H9 (cell line): Measurements from ENCODE around the gene RHOXF2B. TPM values are rescaled to one million over a fixed set of nuclear protein-coding genes. Genes with fewer than 3 reads are reported as not detected.
"Not testable (repeated sequence)": the region's sequence is repeated elsewhere in the genome, so short reads cannot be mapped to it uniquely, and the experiment has no call there.

ENCODE experiments used
- DNase-seq: peaks from one replicate; pipeline ENCODE4 v3.0.0-alpha.2; 2017
- H2AFZ ChIP-seq: one replicate; pipeline ENCODE4 v1.6.1; 2013; ENCODE audit warnings: mild to moderate bottlenecking, low read length, control low read depth, moderate library complexity
- H2AK5ac ChIP-seq: 2 replicates; pipeline ENCODE4 v1.6.1; 2013; ENCODE audit warnings: low read length, control low read depth, mixed read lengths; ENCODE audit not compliant: insufficient read length
- H2BK120ac ChIP-seq: one replicate; pipeline ENCODE4 v1.6.1; 2013; ENCODE audit warnings: low read depth, mild to moderate bottlenecking, low read length, control low read depth, inconsistent platforms; ENCODE audit not compliant: poor library complexity, severe bottlenecking
- H2BK12ac ChIP-seq: 2 replicates; pipeline ENCODE4 v1.6.1; 2013; ENCODE audit warnings: low read length, control low read depth, mixed read lengths, low read depth; ENCODE audit not compliant: insufficient read length
- H2BK15ac ChIP-seq: 2 replicates; pipeline ENCODE4 v1.6.1; 2013; ENCODE audit warnings: low read depth, low read length, control low read depth
- H2BK20ac ChIP-seq: one replicate; pipeline ENCODE4 v1.6.1; 2013; ENCODE audit warnings: low read depth, mild to moderate bottlenecking, low read length, control low read depth, inconsistent platforms; ENCODE audit not compliant: poor library complexity, severe bottlenecking
- H2BK5ac ChIP-seq: 2 replicates; pipeline ENCODE4 v1.6.1; 2013; ENCODE audit warnings: low read length, control low read depth, mixed read lengths; ENCODE audit not compliant: insufficient read length
- H3K14ac ChIP-seq: 2 replicates; pipeline ENCODE4 v1.6.1; 2013; ENCODE audit warnings: low read length, control low read depth; ENCODE audit not compliant: insufficient read depth
- H3K18ac ChIP-seq: 2 replicates; pipeline ENCODE4 v1.6.1; 2013; ENCODE audit warnings: low read depth, mild to moderate bottlenecking, mixed read lengths, low read length, control low read depth; ENCODE audit not compliant: insufficient read length
- H3K23ac ChIP-seq: 2 replicates; pipeline ENCODE4 v1.6.1; 2013; ENCODE audit warnings: low read length, control low read depth, mixed read lengths, low read depth; ENCODE audit not compliant: insufficient read length
- H3K23me2 ChIP-seq: 2 replicates; pipeline ENCODE4 v1.6.1; 2013; ENCODE audit warnings: low read depth, mild to moderate bottlenecking, mixed read lengths, low read length, control low read depth; ENCODE audit not compliant: insufficient read length, poor library complexity, severe bottlenecking
- H3K27ac ChIP-seq: 2 replicates; pipeline ENCODE4 v1.5.1; 2013; ENCODE audit warnings: low read length, control low read depth, mixed read lengths, low read depth; ENCODE audit not compliant: insufficient read length
- H3K27me3 ChIP-seq: 2 replicates; pipeline ENCODE4 v1.6.1; 2013; ENCODE audit warnings: low read length, control low read depth, inconsistent platforms; ENCODE audit not compliant: insufficient read depth
- H3K4ac ChIP-seq: 2 replicates; pipeline ENCODE4 v1.6.1; 2013; ENCODE audit warnings: low read depth, mild to moderate bottlenecking, control low read depth, inconsistent platforms, low read length, moderate library complexity
- H3K4me1 ChIP-seq: 2 replicates; pipeline ENCODE4 v1.6.1; 2013; ENCODE audit warnings: low read length, control low read depth, inconsistent platforms; ENCODE audit not compliant: insufficient read depth
- H3K4me2 ChIP-seq: 2 replicates; pipeline ENCODE4 v1.6.1; 2013; ENCODE audit warnings: low read length, control low read depth, mixed read lengths; ENCODE audit not compliant: insufficient read length, insufficient read depth
- H3K56ac ChIP-seq: 2 replicates; pipeline ENCODE4 v1.6.1; 2013; ENCODE audit warnings: low read depth, mild to moderate bottlenecking, mixed read lengths, low read length, control low read depth; ENCODE audit not compliant: insufficient read length
- H3K79me1 ChIP-seq: 2 replicates; pipeline ENCODE4 v1.6.1; 2013; ENCODE audit warnings: low read depth, mild to moderate bottlenecking, moderate library complexity, low read length, control low read depth, inconsistent platforms; ENCODE audit not compliant: insufficient read depth, poor library complexity, severe bottlenecking
- H3K79me2 ChIP-seq: 2 replicates; pipeline ENCODE4 v1.6.1; 2013; ENCODE audit warnings: low read length, control low read depth, inconsistent platforms; ENCODE audit not compliant: insufficient read depth
- H3K9ac ChIP-seq: 2 replicates; pipeline ENCODE4 v1.6.1; 2013; ENCODE audit warnings: low read length, control low read depth, mixed read lengths; ENCODE audit not compliant: insufficient read length; ENCODE audit errors: extremely low read depth
- H3K9me3 ChIP-seq: one replicate; pipeline ENCODE4 v1.6.1; 2013; ENCODE audit warnings: low read depth, low read length, inconsistent platforms; ENCODE audit not compliant: control insufficient read depth
- H3T11ph ChIP-seq: one replicate; pipeline ENCODE4 v1.6.1; 2013; ENCODE audit warnings: mild to moderate bottlenecking, low read length, control low read depth, inconsistent platforms
- H4K20me1 ChIP-seq: one replicate; pipeline ENCODE4 v1.6.1; 2013; ENCODE audit not compliant: control insufficient read depth, insufficient read length, insufficient read depth
- H4K5ac ChIP-seq: 2 replicates; pipeline ENCODE4 v1.6.1; 2013; ENCODE audit warnings: low read depth, mild to moderate bottlenecking, mixed read lengths, low read length, control low read depth; ENCODE audit not compliant: insufficient read length
- H4K8ac ChIP-seq: replicated peaks from 2 replicates; pipeline ENCODE4 v1.6.1; 2013; ENCODE audit warnings: low read length, control low read depth, mixed read lengths, low read depth; ENCODE audit not compliant: insufficient read length
- H4K91ac ChIP-seq: 2 replicates; pipeline ENCODE4 v1.6.1; 2013; ENCODE audit warnings: low read depth, mild to moderate bottlenecking, moderate library complexity, mixed read lengths, low read length, control low read depth; ENCODE audit not compliant: insufficient read length
- H3K27ac Mint-ChIP-seq, 3 experiments: 2 replicates in 2 of 3; 3 replicates in 1 of 3; pipeline ENCODE4 v1.8.0; 2020 to 2021; ENCODE audit warnings: mixed read lengths in 3 of 3, mild to moderate bottlenecking in 1 of 3, moderate library complexity in 1 of 3
- H3K27me3 Mint-ChIP-seq: 2 replicates; pipeline ENCODE4 v1.8.0; 2021; ENCODE audit warnings: low read depth, mild to moderate bottlenecking, moderate library complexity, mixed read lengths
- H3K36me3 Mint-ChIP-seq, 3 experiments: 2 replicates in 2 of 3; 3 replicates in 1 of 3; pipeline ENCODE4 v1.8.0; 2020 to 2021; ENCODE audit warnings: low read depth in 3 of 3, mixed read lengths in 3 of 3; ENCODE audit not compliant: insufficient read depth in 1 of 3
- H3K4me1 Mint-ChIP-seq, 2 experiments: 2 replicates each; pipeline ENCODE4 v1.8.0; 2020; ENCODE audit warnings: mixed read lengths in 2 of 2
- H3K4me3 Mint-ChIP-seq, 2 experiments: 2 replicates in 1 of 2; 3 replicates in 1 of 2; pipeline ENCODE4 v1.8.0; 2020 to 2021; ENCODE audit warnings: mild to moderate bottlenecking in 2 of 2, mixed read lengths in 2 of 2, moderate library complexity in 1 of 2
- H3K9me3 Mint-ChIP-seq, 2 experiments: 2 replicates in 1 of 2; 3 replicates in 1 of 2; pipeline ENCODE4 v1.8.0; 2020; ENCODE audit warnings: mild to moderate bottlenecking in 2 of 2, mixed read lengths in 2 of 2, moderate library complexity in 1 of 2
- WGBS: extraction: QIAGEN DNeasy Blood & Tissue Kit; methylation state at CpG from one replicate; pipeline ENCODE4 v1.1.7; 2013; ENCODE audit warnings: missing lambda C conversion rate, low lambda C conversion rate, mixed read lengths; ENCODE audit not compliant: insufficient read length; ENCODE audit errors: extremely low coverage; 5-methylcytosine and 5-hydroxymethylcytosine counted together
- total RNA-seq: library from RNA; stranded (reverse); gene quantifications from 2 replicates; pipeline ENCODE4 v1.2.1, GENCODE V29; 2021
- TF ChIP-seq, protein P1 (sequence below): fragments of 200-600 bp; sonication (generic); conservative IDR thresholded peaks from 3 replicates; pipeline ENCODE4 v1.8.0; 2021; ENCODE audit warnings: antibody characterized with exemption, mild to moderate bottlenecking

Gene RHOXF2B
- total RNA-seq, 1 experiment from 2014 or later = not detected

DNA sequence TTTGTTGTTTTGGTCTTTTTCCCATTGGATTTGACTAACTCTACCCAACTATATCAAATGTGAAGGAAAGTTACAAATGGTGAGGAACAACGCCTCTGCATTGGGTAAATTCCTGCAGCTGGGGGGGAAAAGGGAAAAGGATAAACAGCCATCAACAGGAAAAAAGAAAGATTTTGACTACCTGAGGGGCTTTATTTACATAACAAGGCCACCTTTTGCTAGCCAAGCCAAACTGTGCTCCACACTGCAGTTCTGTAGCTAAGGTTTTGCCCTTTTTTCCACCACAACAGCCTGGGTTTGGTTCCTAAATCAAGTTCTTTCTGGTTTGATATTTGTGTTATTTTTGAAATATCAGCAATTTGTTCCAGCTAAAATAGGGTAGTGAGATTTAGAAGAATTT lies 40.8 kb downstream of the RHOXF2B start:
- TF ChIP-seq, protein P1, sequence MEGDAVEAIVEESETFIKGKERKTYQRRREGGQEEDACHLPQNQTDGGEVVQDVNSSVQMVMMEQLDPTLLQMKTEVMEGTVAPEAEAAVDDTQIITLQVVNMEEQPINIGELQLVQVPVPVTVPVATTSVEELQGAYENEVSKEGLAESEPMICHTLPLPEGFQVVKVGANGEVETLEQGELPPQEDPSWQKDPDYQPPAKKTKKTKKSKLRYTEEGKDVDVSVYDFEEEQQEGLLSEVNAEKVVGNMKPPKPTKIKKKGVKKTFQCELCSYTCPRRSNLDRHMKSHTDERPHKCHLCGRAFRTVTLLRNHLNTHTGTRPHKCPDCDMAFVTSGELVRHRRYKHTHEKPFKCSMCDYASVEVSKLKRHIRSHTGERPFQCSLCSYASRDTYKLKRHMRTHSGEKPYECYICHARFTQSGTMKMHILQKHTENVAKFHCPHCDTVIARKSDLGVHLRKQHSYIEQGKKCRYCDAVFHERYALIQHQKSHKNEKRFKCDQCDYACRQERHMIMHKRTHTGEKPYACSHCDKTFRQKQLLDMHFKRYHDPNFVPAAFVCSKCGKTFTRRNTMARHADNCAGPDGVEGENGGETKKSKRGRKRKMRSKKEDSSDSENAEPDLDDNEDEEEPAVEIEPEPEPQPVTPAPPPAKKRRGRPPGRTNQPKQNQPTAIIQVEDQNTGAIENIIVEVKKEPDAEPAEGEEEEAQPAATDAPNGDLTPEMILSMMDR = no peak
- Mint-ChIP-seq H3K27ac (peak overlapping the region; percentile 63 to 99 (median 85); a peak in 5 of 7 replicates), H3K9me3 (peaks cover 44 to 51% of the 10 kb centered on the region in 2 experiments), H3K27me3 (peaks cover 7% of the 10 kb centered on the region; the same call in 1 of the 2 replicates), H3K4me3 (peak overlapping the region; percentile 14 to 19; a peak in 2 of 5 replicates), H3K4me1 (peaks cover 23% of the 10 kb centered on the region in 2 experiments), H3K36me3 (peaks cover 4 to 27% (median 9%) of the 10 kb centered on the region in 3 experiments)
- H3K9ac ChIP-seq = no peak overlapping the region
- no peak overlapping the region for H4K5ac ChIP-seq
- H3K27ac ChIP-seq = no peak overlapping the region
- no peaks in the 10 kb centered on the region for H3K27me3 ChIP-seq
- H4K91ac ChIP-seq = no peak overlapping the region
- no peak overlapping the region for H2AFZ ChIP-seq
- H3K18ac ChIP-seq = no peak overlapping the region
- DNase-seq = no peak
- H3K79me2 ChIP-seq = no peaks in the 10 kb centered on the region
- no peak overlapping the region for H2BK12ac ChIP-seq
- no peak overlapping the region for H3T11ph ChIP-seq
- H2AK5ac ChIP-seq = no peak overlapping the region
- H2BK20ac ChIP-seq = no peak overlapping the region
- no peak overlapping the region for H3K14ac ChIP-seq
- H3K23ac ChIP-seq = no peak overlapping the region
- H3K9me3 ChIP-seq = peaks cover 15% of the 10 kb centered on the region
- H3K56ac ChIP-seq = no peak overlapping the region
- no CpG with 5 or more reads among the region's 1 CpG for whole genome bisulfite sequencing
- no peak overlapping the region for H2BK15ac ChIP-seq
- H2BK5ac ChIP-seq = no peak overlapping the region
- no peaks in the 10 kb centered on the region for H3K79me1 ChIP-seq
- peak overlapping the region; percentile 1 for H3K4me2 ChIP-seq
- H3K23me2 ChIP-seq = no peaks in the 10 kb centered on the region
- no peak overlapping the region for H4K8ac ChIP-seq
- H4K20me1 ChIP-seq = no peaks in the 10 kb centered on the region
- no peak overlapping the region for H3K4ac ChIP-seq
- no peak overlapping the region for H2BK120ac ChIP-seq
- H3K4me1 ChIP-seq = no peaks in the 10 kb centered on the region; the same call in 1 of the 2 replicates

GRCh38 chrX:120035522-120036309 lies 41.8 kb downstream of the RHOXF2B start:
- H3K14ac ChIP-seq, H2BK15ac ChIP-seq, H3K23ac ChIP-seq, H3K18ac ChIP-seq, H4K8ac ChIP-seq, H3K4ac ChIP-seq, H4K20me1 ChIP-seq, H3K27me3 ChIP-seq, H3K23me2 ChIP-seq, H3K4me3 Mint-ChIP-seq, H2BK20ac ChIP-seq, DNase-seq, H2BK120ac ChIP-seq, H2AFZ ChIP-seq, H2BK5ac ChIP-seq, H4K5ac ChIP-seq, H3K56ac ChIP-seq, H2AK5ac ChIP-seq, H3K79me1 ChIP-seq, H3T11ph ChIP-seq, H3K9ac ChIP-seq, H3K4me2 ChIP-seq, H3K27me3 Mint-ChIP-seq, H3K4me1 ChIP-seq, H3K79me2 ChIP-seq, H4K91ac ChIP-seq, H2BK12ac ChIP-seq: not testable (repeated sequence)
- WGBS = no CpG with 5 or more reads among the region's 9 CpGs
- Histone ChIP-seq H3K9me3 (peaks cover 15% of the 10 kb centered on the region), H3K27ac (peak overlapping the region; percentile 57)
- H3K36me3 Mint-ChIP-seq = peaks cover 4 to 27% (median 9%) of the 10 kb centered on the region in 3 experiments
- peak overlapping the region; percentile 40 to 96 (median 65); a peak in 6 of 7 replicates for H3K27ac Mint-ChIP-seq
- H3K4me1 Mint-ChIP-seq = peaks cover 23% of the 10 kb centered on the region in 2 experiments
- peaks cover 46 to 55% of the 10 kb centered on the region in 2 experiments for H3K9me3 Mint-ChIP-seq
